Karpas-422 (cell line): Measurements from ENCODE around the gene NPAS3. TPM values are rescaled to one million over a fixed set of nuclear protein-coding genes. Genes with fewer than 3 reads are reported as not detected.

Experiments
- DNase-seq: peaks from one replicate; pipeline ENCODE4 v3.0.0-alpha.2; 2015
- H2AFZ ChIP-seq: fragments of 200-600 bp; sonication (generic); 2 replicates; pipeline ENCODE4 v1.6.1; 2014; ENCODE audit warnings: antibody characterized with exemption, low read length, mixed read lengths
- H3K27ac ChIP-seq: fragments of 200-600 bp; sonication (generic); 2 replicates; pipeline ENCODE4 v1.5.1; 2014; ENCODE audit warnings: mild to moderate bottlenecking, low read length, moderate library complexity
- H3K27me3 ChIP-seq: fragments of 200-600 bp; sonication (generic); 2 replicates; pipeline ENCODE4 v1.6.1; 2014; ENCODE audit warnings: low read length, mixed read lengths
- H3K36me3 ChIP-seq: fragments of 200-600 bp; sonication (generic); 2 replicates; pipeline ENCODE4 v1.6.1; 2014; ENCODE audit warnings: low read length, mixed read lengths; ENCODE audit not compliant: insufficient read depth
- H3K4me1 ChIP-seq: fragments of 200-600 bp; sonication (generic); 2 replicates; pipeline ENCODE4 v1.6.1; 2014; ENCODE audit warnings: mild to moderate bottlenecking, low read length, mixed read lengths
- H3K4me2 ChIP-seq: fragments of 200-600 bp; sonication (generic); 2 replicates; pipeline ENCODE4 v1.6.1; 2014; ENCODE audit warnings: low read length, low read depth, mild to moderate bottlenecking; ENCODE audit not compliant: poor library complexity, severe bottlenecking
- H3K4me3 ChIP-seq: fragments of 200-600 bp; sonication (generic); 2 replicates; pipeline ENCODE4 v1.5.1; 2014; ENCODE audit warnings: mild to moderate bottlenecking, antibody characterized with exemption, low read length, mixed read lengths
- H3K79me2 ChIP-seq: fragments of 200-600 bp; sonication (generic); 2 replicates; pipeline ENCODE4 v1.6.1; 2014; ENCODE audit warnings: mild to moderate bottlenecking, low read length, mixed read lengths
- H3K9ac ChIP-seq: fragments of 200-600 bp; sonication (generic); 2 replicates; pipeline ENCODE4 v1.6.0; 2014; ENCODE audit warnings: low read length
- H3K9me2 ChIP-seq: fragments of 200-600 bp; sonication (generic), shearing (Covaris generic); replicated peaks from 2 replicates; pipeline ENCODE4 v1.6.0; 2014; ENCODE audit warnings: mild to moderate bottlenecking, low read length, moderate library complexity; ENCODE audit not compliant: insufficient read depth
- H3K9me3 ChIP-seq: fragments of 300-700, 200-600 bp; sonication (generic); 2 replicates; pipeline ENCODE4 v1.6.1; 2014; ENCODE audit warnings: low read length, mixed read lengths
- H4K20me1 ChIP-seq: fragments of 200-600 bp; sonication (generic); 2 replicates; pipeline ENCODE4 v1.6.1; 2014; ENCODE audit warnings: mild to moderate bottlenecking, antibody characterized with exemption, low read length, low read depth; ENCODE audit not compliant: insufficient read depth
- total RNA-seq: library from RNA; depleted of rRNA; stranded (reverse); fragments of >200 nt; shearing (Covaris generic); gene quantifications from 2 replicates; pipeline ENCODE4 v1.2.3, GENCODE V29; 2014; ENCODE audit warnings: low replicate concordance

The NPAS3 gene
- total RNA-seq, 1 experiment from 2014 or later, result 1.6 TPM

GRCh38 chr14:33699300-33699983 is 760.8 kb downstream of the NPAS3 start:
- Histone ChIP-seq H3K79me2 (no peaks in the 10 kb centered on the region), H3K9me3 (no peaks in the 10 kb centered on the region), H3K27me3 (no peaks in the 10 kb centered on the region), H3K36me3 (0 out of 2 replicates have a peak, but pooled peaks cover 6% of the 10 kb centered on the region), H2AFZ (peak overlapping the region; percentile 26; the same call in 1 of the 2 replicates), H3K4me2 (peak overlapping the region; percentile 40), H3K27ac (no peak overlapping the region), H4K20me1 (no peaks in the 10 kb centered on the region), H3K4me3 (no peak overlapping the region), H3K9me2 (0 out of 2 replicates have a peak, but pooled peaks cover 3% of the 10 kb centered on the region), H3K9ac (peak overlapping the region; percentile 2; the same call in 1 of the 2 replicates), H3K4me1 (peaks cover 78% of the 10 kb centered on the region)
- DNase-seq, result no peak

- DNase-seq, result peak; percentile 59
- peak overlapping the region; percentile 2; the same call in 1 of the 2 replicates for H3K9ac ChIP-seq
- no peaks in the 10 kb centered on the region for H3K79me2 ChIP-seq
- H3K4me3 ChIP-seq, result no peak overlapping the region
- H3K27me3 ChIP-seq, result no peaks in the 10 kb centered on the region
- H3K27ac ChIP-seq, result peak overlapping the region; percentile 13; the same call in 1 of the 2 replicates
- 0 out of 2 replicates have a peak, but pooled peaks cover under 1% of the 10 kb centered on the region for H3K9me2 ChIP-seq
- no peaks in the 10 kb centered on the region for H4K20me1 ChIP-seq
- H3K4me2 ChIP-seq, result peak overlapping the region; percentile 40
- H3K9me3 ChIP-seq, result no peaks in the 10 kb centered on the region
- 0 out of 2 replicates have a peak, but pooled peaks cover 6% of the 10 kb centered on the region for H3K36me3 ChIP-seq
- peak overlapping the region; percentile 26 for H2AFZ ChIP-seq
- H3K4me1 ChIP-seq, result peaks cover 80% of the 10 kb centered on the region
These were observed 761.4 kb downstream of the NPAS3 start for GRCh38 chr14:33700052-33700451.

GRCh38 chr14:33702293-33702692 is 763.6 kb downstream of the NPAS3 start:
- Histone ChIP-seq H3K4me2 (peak overlapping the region; percentile 47), H3K4me3 (peak overlapping the region; percentile 26; the same call in 1 of the 2 replicates), H2AFZ (no peak overlapping the region), H3K9ac (no peak overlapping the region), H3K36me3 (0 out of 2 replicates have a peak, but pooled peaks cover 6% of the 10 kb centered on the region), H3K27me3 (no peaks in the 10 kb centered on the region), H3K4me1 (peaks cover 96% of the 10 kb centered on the region), H4K20me1 (no peaks in the 10 kb centered on the region), H3K79me2 (no peaks in the 10 kb centered on the region), H3K9me3 (no peaks in the 10 kb centered on the region), H3K9me2 (no peaks in the 10 kb centered on the region), H3K27ac (peak overlapping the region; percentile 66)
- DNase-seq, result peak; percentile 90

GRCh38 chr14:33704481-33704880 is 765.8 kb downstream of the NPAS3 start:
- Histone ChIP-seq H3K27me3 (no peaks in the 10 kb centered on the region), H3K27ac (peak overlapping the region; percentile 66), H3K36me3 (0 out of 2 replicates have a peak, but pooled peaks cover 6% of the 10 kb centered on the region), H4K20me1 (no peaks in the 10 kb centered on the region), H3K9me3 (no peaks in the 10 kb centered on the region), H3K4me1 (peaks cover 89% of the 10 kb centered on the region), H3K79me2 (no peaks in the 10 kb centered on the region), H2AFZ (peak overlapping the region; percentile 36; the same call in 1 of the 2 replicates), H3K4me2 (peak overlapping the region; percentile 8), H3K9me2 (no peaks in the 10 kb centered on the region), H3K4me3 (no peak overlapping the region), H3K9ac (peak overlapping the region; percentile 9; the same call in 1 of the 2 replicates)
- DNase-seq, result no peak

- no peaks in the 10 kb centered on the region for H3K9me2 ChIP-seq
- H3K4me2 ChIP-seq, result no peak overlapping the region
- H3K9me3 ChIP-seq, result no peaks in the 10 kb centered on the region
- H3K27ac ChIP-seq, result 0 out of 2 replicates have a peak overlapping the region, but pooled peaks have one; percentile 66
- 0 out of 2 replicates have a peak, but pooled peaks cover 6% of the 10 kb centered on the region for H3K36me3 ChIP-seq
- H3K4me3 ChIP-seq, result no peak overlapping the region
- H3K79me2 ChIP-seq, result no peaks in the 10 kb centered on the region
- no peaks in the 10 kb centered on the region for H3K27me3 ChIP-seq
- no peak overlapping the region for H3K9ac ChIP-seq
- peaks cover 89% of the 10 kb centered on the region for H3K4me1 ChIP-seq
- peak overlapping the region; percentile 36; the same call in 1 of the 2 replicates for H2AFZ ChIP-seq
- H4K20me1 ChIP-seq, result no peaks in the 10 kb centered on the region
- DNase-seq, result no peak
These were observed 766.8 kb downstream of the NPAS3 start for GRCh38 chr14:33705490-33705889.

GRCh38 chr14:33707716-33708115 is 769.0 kb downstream of the NPAS3 start:
- no peak overlapping the region for H3K4me2 ChIP-seq
- H3K4me1 ChIP-seq, result peaks cover 89% of the 10 kb centered on the region
- no peak overlapping the region for H3K27ac ChIP-seq
- H3K4me3 ChIP-seq, result no peak overlapping the region
- H3K9me2 ChIP-seq, result no peaks in the 10 kb centered on the region
- no peak for DNase-seq
- no peaks in the 10 kb centered on the region for H3K79me2 ChIP-seq
- no peak overlapping the region; the same call in 1 of the 2 replicates for H2AFZ ChIP-seq
- H3K9ac ChIP-seq, result no peak overlapping the region
- H4K20me1 ChIP-seq, result no peaks in the 10 kb centered on the region
- H3K27me3 ChIP-seq, result no peaks in the 10 kb centered on the region
- no peaks in the 10 kb centered on the region for H3K36me3 ChIP-seq
- no peaks in the 10 kb centered on the region for H3K9me3 ChIP-seq

- Histone ChIP-seq H3K9ac (0 out of 2 replicates have a peak overlapping the region, but pooled peaks have one; percentile 3), H3K4me2 (no peak overlapping the region), H3K9me3 (no peaks in the 10 kb centered on the region), H3K36me3 (no peaks in the 10 kb centered on the region), H3K4me3 (no peak overlapping the region), H3K27ac (peak overlapping the region; percentile 92), H3K27me3 (no peaks in the 10 kb centered on the region), H2AFZ (no peak overlapping the region; the same call in 1 of the 2 replicates), H4K20me1 (no peaks in the 10 kb centered on the region), H3K9me2 (no peaks in the 10 kb centered on the region), H3K4me1 (peaks cover 84% of the 10 kb centered on the region), H3K79me2 (no peaks in the 10 kb centered on the region)
- no peak for DNase-seq
These were observed 770.6 kb downstream of the NPAS3 start for GRCh38 chr14:33709283-33709682.

- peak overlapping the region; percentile 56 for H3K4me2 ChIP-seq
- H3K4me1 ChIP-seq, result peaks cover 81% of the 10 kb centered on the region
- H2AFZ ChIP-seq, result peak overlapping the region; percentile 26; the same call in 1 of the 2 replicates
- H3K79me2 ChIP-seq, result no peaks in the 10 kb centered on the region
- no peaks in the 10 kb centered on the region for H3K9me3 ChIP-seq
- DNase-seq, result no peak
- peak overlapping the region; percentile 92 for H3K27ac ChIP-seq
- no peaks in the 10 kb centered on the region for H3K36me3 ChIP-seq
- H3K4me3 ChIP-seq, result no peak overlapping the region
- peak overlapping the region; percentile 3; the same call in 1 of the 2 replicates for H3K9ac ChIP-seq
- no peaks in the 10 kb centered on the region for H3K9me2 ChIP-seq
- H4K20me1 ChIP-seq, result no peaks in the 10 kb centered on the region
- no peaks in the 10 kb centered on the region for H3K27me3 ChIP-seq
These were observed 771.0 kb downstream of the NPAS3 start for GRCh38 chr14:33709711-33710110.
